ENCODE data around the gene TSPAN9. TPM values are rescaled to one million over a fixed set of nuclear protein-coding genes. Genes with fewer than 3 reads are reported as not detected.

TSPAN9 gene
- total RNA-seq, 2 donors from 2014 or later = 14.0 to 18.5 TPM

DNA sequence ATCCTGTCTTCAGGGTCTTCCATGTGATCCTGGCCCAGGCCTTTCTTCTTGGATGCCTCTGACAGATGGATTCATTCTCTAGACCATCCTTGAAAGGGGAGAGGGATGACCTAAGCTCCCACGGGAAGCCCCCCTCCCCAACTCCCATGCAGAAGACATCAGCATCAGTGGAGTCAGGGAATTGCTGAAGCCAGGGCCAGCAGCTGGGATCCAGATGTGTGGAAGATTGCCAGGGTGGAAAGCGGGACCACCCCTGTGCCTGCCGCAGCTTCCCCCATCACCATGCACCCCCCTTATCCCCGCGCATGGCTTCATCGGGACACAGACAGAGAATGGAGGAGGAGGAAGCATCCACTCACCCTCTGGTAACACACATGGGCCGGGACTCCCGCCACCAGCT lies 230.2 kb downstream of the TSPAN9 start:
- no peaks in the 10 kb centered on the region for H3K36me3 ChIP-seq (replicated peaks in 1 of 2; ENCODE audit: insufficient read depth in 1 of 2, low read depth in 2 of 2)
- no peak for DNase-seq
- H3K4me1 ChIP-seq = peaks cover 21% of the 10 kb centered on the region
- intact Hi-C loops (cut with DNase I) = loop anchor here (5.0 to 10.0 kb wide), 2 partner anchors 145 to 467 kb away; no protein-coding TSS in a partner anchor
- H3K9me3 ChIP-seq = no peaks in the 10 kb centered on the region
- H3K27me3 ChIP-seq = no peaks in the 10 kb centered on the region
- no peak overlapping the region for H3K4me3 ChIP-seq
- WGBS, 2 donors = 74 to 83% methylated on average over 5 to 8 of the region's 8 CpGs
- no peak overlapping the region for H3K27ac ChIP-seq
- no peak for ATAC-seq
- TF ChIP-seq, protein P1, sequence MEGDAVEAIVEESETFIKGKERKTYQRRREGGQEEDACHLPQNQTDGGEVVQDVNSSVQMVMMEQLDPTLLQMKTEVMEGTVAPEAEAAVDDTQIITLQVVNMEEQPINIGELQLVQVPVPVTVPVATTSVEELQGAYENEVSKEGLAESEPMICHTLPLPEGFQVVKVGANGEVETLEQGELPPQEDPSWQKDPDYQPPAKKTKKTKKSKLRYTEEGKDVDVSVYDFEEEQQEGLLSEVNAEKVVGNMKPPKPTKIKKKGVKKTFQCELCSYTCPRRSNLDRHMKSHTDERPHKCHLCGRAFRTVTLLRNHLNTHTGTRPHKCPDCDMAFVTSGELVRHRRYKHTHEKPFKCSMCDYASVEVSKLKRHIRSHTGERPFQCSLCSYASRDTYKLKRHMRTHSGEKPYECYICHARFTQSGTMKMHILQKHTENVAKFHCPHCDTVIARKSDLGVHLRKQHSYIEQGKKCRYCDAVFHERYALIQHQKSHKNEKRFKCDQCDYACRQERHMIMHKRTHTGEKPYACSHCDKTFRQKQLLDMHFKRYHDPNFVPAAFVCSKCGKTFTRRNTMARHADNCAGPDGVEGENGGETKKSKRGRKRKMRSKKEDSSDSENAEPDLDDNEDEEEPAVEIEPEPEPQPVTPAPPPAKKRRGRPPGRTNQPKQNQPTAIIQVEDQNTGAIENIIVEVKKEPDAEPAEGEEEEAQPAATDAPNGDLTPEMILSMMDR (IDR thresholded peaks at IDR 0.05) = no peak
- no peak for TF ChIP-seq POLR2A (IDR thresholded peaks at IDR 0.05)

DNA sequence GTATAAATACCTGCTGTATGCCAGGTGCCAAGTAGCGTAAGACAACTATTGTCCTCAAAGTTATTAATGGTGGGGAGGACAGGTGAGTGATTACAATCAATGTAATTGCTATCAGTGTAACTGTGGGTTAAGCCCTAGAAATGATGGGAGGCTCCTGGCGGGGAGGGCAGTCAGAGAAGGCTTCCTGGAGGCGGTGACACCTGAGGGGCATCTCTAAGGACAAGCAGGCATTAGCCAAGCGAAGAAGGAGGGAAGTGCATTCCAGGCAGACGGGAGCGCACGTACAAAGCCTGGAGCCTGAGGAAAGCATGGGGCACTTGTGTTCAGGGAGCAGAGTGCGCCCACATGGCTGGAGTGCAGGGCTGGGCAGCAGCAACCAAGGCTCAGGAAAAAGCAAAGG lies 230.9 kb downstream of the TSPAN9 start:
- 90 to 94% methylated on average over 8 of the region's 8 CpGs for WGBS, 2 donors
- H3K9me3 ChIP-seq = no peaks in the 10 kb centered on the region
- intact Hi-C loops (cut with DNase I) = loop anchor here (5.0 to 10.0 kb wide), 2 partner anchors 144 to 467 kb away; no protein-coding TSS in a partner anchor

DNA sequence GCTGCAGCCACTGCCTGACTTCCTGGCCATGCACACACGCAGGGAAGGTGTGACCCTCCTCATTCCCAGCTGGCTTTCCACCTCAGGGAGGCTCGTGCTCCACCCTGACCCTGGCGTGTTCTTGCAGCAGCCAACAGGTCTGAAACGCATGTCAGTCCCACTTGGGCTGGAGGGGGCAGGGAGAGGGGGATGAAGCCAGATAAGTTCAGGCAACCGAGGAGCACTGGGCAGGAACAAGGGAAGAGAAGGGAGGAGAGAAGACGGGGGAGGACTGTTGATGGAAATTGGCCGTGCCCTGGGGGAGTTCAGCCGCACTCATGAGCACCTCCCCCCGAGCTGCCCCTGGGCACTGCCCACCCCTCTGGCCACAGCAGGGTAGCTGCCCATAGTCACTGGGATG lies 231.4 kb downstream of the TSPAN9 start:
- Histone ChIP-seq H3K27ac (no peak overlapping the region), H3K4me3 (no peak overlapping the region), H3K4me1 (peaks cover 21% of the 10 kb centered on the region), H3K9me3 (no peaks in the 10 kb centered on the region), H3K36me3 (replicated peaks in 1 of 2; ENCODE audit: insufficient read depth in 1 of 2, low read depth in 2 of 2) (no peaks in the 10 kb centered on the region), H3K27me3 (no peaks in the 10 kb centered on the region)
- TF ChIP-seq, protein P1 (IDR thresholded peaks at IDR 0.05) = no peak
- DNase-seq (no peak), ATAC-seq (no peak)
- WGBS, 2 donors = 75 to 85% methylated on average over 9 of the region's 9 CpGs
- intact Hi-C loops (cut with DNase I) = loop anchor here (5.0 to 10.0 kb wide), 2 partner anchors 144 to 466 kb away; no protein-coding TSS in a partner anchor

More for the DNA sequence above, 230.9 kb downstream of the TSPAN9 start:
- H3K27ac ChIP-seq = no peak overlapping the region
- H3K36me3 ChIP-seq (replicated peaks in 1 of 2; ENCODE audit: insufficient read depth in 1 of 2, low read depth in 2 of 2) = no peaks in the 10 kb centered on the region
- ATAC-seq (no peak), DNase-seq (no peak)
- no peak overlapping the region for H3K4me3 ChIP-seq
- H3K27me3 ChIP-seq = no peaks in the 10 kb centered on the region
- peaks cover 21% of the 10 kb centered on the region for H3K4me1 ChIP-seq
- TF ChIP-seq, protein P1 (IDR thresholded peaks at IDR 0.05) = no peak
- TF ChIP-seq POLR2A (IDR thresholded peaks at IDR 0.05) = no peak

DNA sequence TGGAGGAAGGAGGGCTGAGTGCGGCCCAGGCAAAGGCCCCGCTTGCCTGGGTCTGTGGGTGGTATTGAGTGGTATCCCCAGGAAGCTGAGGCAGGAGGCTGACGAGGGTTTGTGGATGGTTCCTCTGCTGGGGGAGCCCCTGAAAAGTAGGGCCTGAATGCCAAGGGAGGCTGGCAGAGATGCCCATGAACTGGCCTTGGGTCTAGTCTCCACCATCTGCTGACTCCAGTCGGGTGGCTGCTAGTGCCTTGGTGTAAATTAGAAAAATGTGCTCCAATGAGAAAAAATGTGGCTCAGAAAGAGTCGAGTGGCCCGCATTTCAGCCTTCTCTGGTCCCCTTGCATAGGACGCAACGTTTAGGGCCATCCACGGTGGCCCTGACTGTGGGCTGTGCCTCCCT lies 232.6 kb downstream of the TSPAN9 start:
- Histone ChIP-seq H3K36me3 (replicated peaks in 1 of 2; ENCODE audit: insufficient read depth in 1 of 2, low read depth in 2 of 2) (no peaks in the 10 kb centered on the region), H3K9me3 (no peaks in the 10 kb centered on the region), H3K27me3 (no peaks in the 10 kb centered on the region), H3K27ac (peak overlapping the region in 1 of 4 donors; percentile 72), H3K4me1 (peaks cover 32% of the 10 kb centered on the region), H3K4me3 (no peak overlapping the region)
- TF ChIP-seq, protein P1 (IDR thresholded peaks at IDR 0.05) = no peak
- TF ChIP-seq POLR2A (IDR thresholded peaks at IDR 0.05) = no peak
- intact Hi-C loops (cut with DNase I) = loop anchor here (5.0 to 10.0 kb wide), 2 partner anchors 142 to 465 kb away; no protein-coding TSS in a partner anchor
- ATAC-seq = no peak
- DNase-seq = no peak
- 92 to 95% methylated on average over 9 of the region's 9 CpGs for WGBS, 2 donors

Measured in body of pancreas (tissue), 4 donors.